Tibial nerve (tissue), 4 donors: Measurements from ENCODE around the gene SPRING1. TPM values are rescaled to one million over a fixed set of nuclear protein-coding genes. Genes with fewer than 3 reads are reported as not detected.

Source experiments
- DNase-seq, 2 donors: peaks; one replicate each; pipeline ENCODE4 v3.0.0-alpha.2; 2019; ENCODE audit warnings: low spot score in 2 of 2
- H3K27ac ChIP-seq, 4 donors: fragments of 200-600 bp; sonication (generic) in 3 of 4; one replicate each; pipeline ENCODE4 v1.5.1; 2017 to 2019; ENCODE audit warnings: mild to moderate bottlenecking in 1 of 4
- H3K27me3 ChIP-seq, 2 donors: fragments of 200-600 bp; sonication (generic) in 1 of 2; one replicate each; pipeline versions ENCODE4 v1.5.1 to v1.6.0; 2017 to 2019
- H3K36me3 ChIP-seq, 3 donors: fragments of 200-600 bp; sonication (generic); one replicate each; pipeline ENCODE4 v1.5.1; 2018 to 2019
- H3K4me1 ChIP-seq, 4 donors: fragments of 200-600 bp; sonication (generic) in 3 of 4; one replicate each; pipeline ENCODE4 v1.5.1; 2017 to 2019
- H3K4me3 ChIP-seq, 4 donors: fragments of 200-600 bp; sonication (generic) in 3 of 4; one replicate each; pipeline ENCODE4 v1.5.1; 2017 to 2019; ENCODE audit warnings: mild to moderate bottlenecking in 1 of 4, moderate library complexity in 1 of 4
- H3K9me3 ChIP-seq, 4 donors: fragments of 200-600 bp; sonication (generic) in 3 of 4; one replicate each; pipeline ENCODE4 v1.5.1; 2017 to 2019
- CTCF ChIP-seq, 5 experiments: fragments of 200-600 bp in 3 of 5; fragments of 450-650 bp in 2 of 5; sonication (generic) in 3 of 5; IDR thresholded peaks; one replicate each; pipeline ENCODE4 v1.5.1; 2016 to 2019; ENCODE audit warnings: antibody characterized with exemption in 5 of 5, mild to moderate bottlenecking in 3 of 5, moderate library complexity in 2 of 5
- EP300 ChIP-seq, 2 donors: sonication (generic); formaldehyde crosslinking; IDR thresholded peaks; one replicate each; pipeline ENCODE4 v1.6.1; 2017; ENCODE audit warnings: antibody characterized with exemption in 2 of 2, mild to moderate bottlenecking in 1 of 2
- POLR2A ChIP-seq, 2 donors: fragments of 450-650 bp; IDR thresholded peaks; one replicate each; pipeline ENCODE4 v1.6.1; 2017; ENCODE audit warnings: antibody characterized with exemption in 2 of 2, mild to moderate bottlenecking in 2 of 2, moderate library complexity in 2 of 2
- WGBS, 2 donors: methylation state at CpG; one replicate each; pipeline ENCODE4 v1.1.5; 2018; 5-methylcytosine and 5-hydroxymethylcytosine counted together
- total RNA-seq, 4 donors: library from RNA; depleted of rRNA; stranded (reverse); fragments of >200 nt; gene quantifications; one replicate each; pipeline ENCODE4 v1.1.0, GENCODE V29; 2016

SPRING1 gene
- total RNA-seq, 4 donors from 2014 or later = 13.9 to 18.6 (median 14.9) TPM

- H3K27ac ChIP-seq = no peak overlapping the region
- DNase-seq = no peak
- 86 to 87% methylated on average over 7 of the region's 7 CpGs for WGBS, 2 donors
- no peaks in the 10 kb centered on the region for H3K9me3 ChIP-seq
- TF ChIP-seq CTCF (IDR thresholded peaks at IDR 0.05) (no peak), EP300 (IDR thresholded peaks at IDR 0.05) (no peak), POLR2A (IDR thresholded peaks at IDR 0.05) (no peak)
- peaks cover 0 to 8% (median 0%) of the 10 kb centered on the region in 3 donors for H3K36me3 ChIP-seq
- H3K27me3 ChIP-seq = no peaks in the 10 kb centered on the region
- H3K4me1 ChIP-seq = peaks cover 0 to 20% (median 10%) of the 10 kb centered on the region in 4 donors
- no peak overlapping the region for H3K4me3 ChIP-seq
Measured at GRCh38 chr12:116739381-116739887, 1.6 kb upstream of the SPRING1 start.

GRCh38 chr12:116736962-116737773 is 701 bp downstream of the SPRING1 start:
- Histone ChIP-seq H3K27me3 (no peaks in the 10 kb centered on the region), H3K36me3 (peaks cover 0 to 28% (median 0%) of the 10 kb centered on the region in 3 donors), H3K4me1 (peaks cover 0 to 20% (median 10%) of the 10 kb centered on the region in 4 donors), H3K27ac (peak overlapping the region in 3 of 4 donors; percentile 80 to 87 (median 83)), H3K4me3 (peak overlapping the region; percentile 58 to 94 (median 79)), H3K9me3 (no peaks in the 10 kb centered on the region)
- no peak for TF ChIP-seq EP300 (IDR thresholded peaks at IDR 0.05)
- TF ChIP-seq CTCF (IDR thresholded peaks at IDR 0.05) = no peak
- TF ChIP-seq POLR2A (IDR thresholded peaks at IDR 0.05) = no peak
- 3 to 4% methylated on average over 24 of the region's 24 CpGs for WGBS, 2 donors
- no peak for DNase-seq

- H3K36me3 ChIP-seq = peaks cover 0 to 34% (median 0%) of the 10 kb centered on the region in 3 donors
- no peaks in the 10 kb centered on the region for H3K9me3 ChIP-seq
- no peaks in the 10 kb centered on the region for H3K27me3 ChIP-seq
- WGBS, 2 donors = 56% methylated on average over 9 of the region's 9 CpGs
- H3K4me1 ChIP-seq = peaks cover 0 to 31% (median 10%) of the 10 kb centered on the region in 4 donors
- DNase-seq = no peak
- peak overlapping the region in 1 of 4 donors; percentile 94 for H3K4me3 ChIP-seq
- H3K27ac ChIP-seq = peak overlapping the region in 1 of 4 donors; percentile 87
- TF ChIP-seq EP300 (IDR thresholded peaks at IDR 0.05) (no peak), CTCF (IDR thresholded peaks at IDR 0.05) (no peak), POLR2A (IDR thresholded peaks at IDR 0.05) (no peak)
Measured at GRCh38 chr12:116735951-116736599, 1.8 kb downstream of the SPRING1 start.

- Histone ChIP-seq H3K4me3 (no peak overlapping the region), H3K27ac (no peak overlapping the region), H3K9me3 (no peaks in the 10 kb centered on the region), H3K36me3 (peaks cover 0 to 34% (median 0%) of the 10 kb centered on the region in 3 donors), H3K4me1 (peaks cover 0 to 32% (median 10%) of the 10 kb centered on the region in 4 donors), H3K27me3 (no peaks in the 10 kb centered on the region)
- TF ChIP-seq POLR2A (IDR thresholded peaks at IDR 0.05) = no peak
- no peak for TF ChIP-seq EP300 (IDR thresholded peaks at IDR 0.05)
- no peak for TF ChIP-seq CTCF (IDR thresholded peaks at IDR 0.05)
- no peak for DNase-seq
- 73 to 78% methylated on average over 10 of the region's 10 CpGs for WGBS, 2 donors
Measured at GRCh38 chr12:116735084-116735483, 2.8 kb downstream of the SPRING1 start.
